Panc1 (cell line): Measurements from ENCODE around the gene MYO18B.

Experiments used
- POLR2AphosphoS5 ChIP-seq: IDR thresholded peaks from 2 replicates; pipeline ENCODE4 v1.6.1; 2012; ENCODE audit warnings: mild to moderate bottlenecking, low read depth, low read length, moderate library complexity
- SIN3A ChIP-seq: IDR thresholded peaks from 2 replicates; pipeline ENCODE4 v1.6.1; 2012; ENCODE audit warnings: low read depth, mild to moderate bottlenecking, low read length, moderate library complexity, borderline replicate concordance; ENCODE audit not compliant: insufficient read depth
- TF ChIP-seq, protein P1 (sequence below): fragments of 450-650 bp; IDR thresholded peaks from 2 replicates; pipeline ENCODE4 v1.5.1; 2017; ENCODE audit warnings: mild to moderate bottlenecking
- TF ChIP-seq, protein P2 (sequence below), 2 experiments: IDR thresholded peaks; 2 replicates each; pipeline ENCODE4 v1.6.1; 2011 to 2012; ENCODE audit warnings: low read depth in 2 of 2, control low read depth in 1 of 2, low read length in 1 of 2, mild to moderate bottlenecking in 1 of 2, moderate library complexity in 1 of 2; ENCODE audit not compliant: insufficient read depth in 1 of 2

GRCh38 chr22:25972397-25972796, 230.4 kb downstream of the MYO18B start:
- TF ChIP-seq, protein P1, sequence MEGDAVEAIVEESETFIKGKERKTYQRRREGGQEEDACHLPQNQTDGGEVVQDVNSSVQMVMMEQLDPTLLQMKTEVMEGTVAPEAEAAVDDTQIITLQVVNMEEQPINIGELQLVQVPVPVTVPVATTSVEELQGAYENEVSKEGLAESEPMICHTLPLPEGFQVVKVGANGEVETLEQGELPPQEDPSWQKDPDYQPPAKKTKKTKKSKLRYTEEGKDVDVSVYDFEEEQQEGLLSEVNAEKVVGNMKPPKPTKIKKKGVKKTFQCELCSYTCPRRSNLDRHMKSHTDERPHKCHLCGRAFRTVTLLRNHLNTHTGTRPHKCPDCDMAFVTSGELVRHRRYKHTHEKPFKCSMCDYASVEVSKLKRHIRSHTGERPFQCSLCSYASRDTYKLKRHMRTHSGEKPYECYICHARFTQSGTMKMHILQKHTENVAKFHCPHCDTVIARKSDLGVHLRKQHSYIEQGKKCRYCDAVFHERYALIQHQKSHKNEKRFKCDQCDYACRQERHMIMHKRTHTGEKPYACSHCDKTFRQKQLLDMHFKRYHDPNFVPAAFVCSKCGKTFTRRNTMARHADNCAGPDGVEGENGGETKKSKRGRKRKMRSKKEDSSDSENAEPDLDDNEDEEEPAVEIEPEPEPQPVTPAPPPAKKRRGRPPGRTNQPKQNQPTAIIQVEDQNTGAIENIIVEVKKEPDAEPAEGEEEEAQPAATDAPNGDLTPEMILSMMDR, result no peak
- no peak for TF ChIP-seq POLR2AphosphoS5
- TF ChIP-seq, protein P2, sequence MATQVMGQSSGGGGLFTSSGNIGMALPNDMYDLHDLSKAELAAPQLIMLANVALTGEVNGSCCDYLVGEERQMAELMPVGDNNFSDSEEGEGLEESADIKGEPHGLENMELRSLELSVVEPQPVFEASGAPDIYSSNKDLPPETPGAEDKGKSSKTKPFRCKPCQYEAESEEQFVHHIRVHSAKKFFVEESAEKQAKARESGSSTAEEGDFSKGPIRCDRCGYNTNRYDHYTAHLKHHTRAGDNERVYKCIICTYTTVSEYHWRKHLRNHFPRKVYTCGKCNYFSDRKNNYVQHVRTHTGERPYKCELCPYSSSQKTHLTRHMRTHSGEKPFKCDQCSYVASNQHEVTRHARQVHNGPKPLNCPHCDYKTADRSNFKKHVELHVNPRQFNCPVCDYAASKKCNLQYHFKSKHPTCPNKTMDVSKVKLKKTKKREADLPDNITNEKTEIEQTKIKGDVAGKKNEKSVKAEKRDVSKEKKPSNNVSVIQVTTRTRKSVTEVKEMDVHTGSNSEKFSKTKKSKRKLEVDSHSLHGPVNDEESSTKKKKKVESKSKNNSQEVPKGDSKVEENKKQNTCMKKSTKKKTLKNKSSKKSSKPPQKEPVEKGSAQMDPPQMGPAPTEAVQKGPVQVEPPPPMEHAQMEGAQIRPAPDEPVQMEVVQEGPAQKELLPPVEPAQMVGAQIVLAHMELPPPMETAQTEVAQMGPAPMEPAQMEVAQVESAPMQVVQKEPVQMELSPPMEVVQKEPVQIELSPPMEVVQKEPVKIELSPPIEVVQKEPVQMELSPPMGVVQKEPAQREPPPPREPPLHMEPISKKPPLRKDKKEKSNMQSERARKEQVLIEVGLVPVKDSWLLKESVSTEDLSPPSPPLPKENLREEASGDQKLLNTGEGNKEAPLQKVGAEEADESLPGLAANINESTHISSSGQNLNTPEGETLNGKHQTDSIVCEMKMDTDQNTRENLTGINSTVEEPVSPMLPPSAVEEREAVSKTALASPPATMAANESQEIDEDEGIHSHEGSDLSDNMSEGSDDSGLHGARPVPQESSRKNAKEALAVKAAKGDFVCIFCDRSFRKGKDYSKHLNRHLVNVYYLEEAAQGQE (IDR thresholded peaks at IDR 0.05; ENCODE audit: insufficient read depth in 1 of 2, low read depth in 2 of 2, low read length in 1 of 2), result no peak
- no peak for TF ChIP-seq SIN3A
